GM12878 (cell line): ENCODE data around the gene SYNPR. TPM values are rescaled to one million over a fixed set of nuclear protein-coding genes. Genes with fewer than 3 reads are reported as not detected.

Experiments
- ATAC-seq: fragments of 200-7000 bp; cut with Tn5 transposase; 3 replicates; pipeline ENCODE4 v1.9.1; 2020; ENCODE audit warnings: mild to moderate bottlenecking, moderate library complexity
- BruUV-seq: library from RNA; stranded (reverse); fragments of 400-500 nt; replicated peaks from 2 replicates; lab custom pipeline; 2021; lab: Mats Ljungman, UMichigan
- CTCF ChIA-PET: fragments of 300-600 bp; sonication (Branson Sonifier 250); formaldehyde crosslinking; extraction: SDS; loops from one replicate; lab custom pipeline; 2021; ENCODE audit warnings: inconsistent platforms; lab: Yijun Ruan, JAX
- POLR2A ChIA-PET: fragments of 350-600 bp; formaldehyde crosslinking; extraction: SDS; loops from one replicate; lab custom pipeline; 2021; ENCODE audit warnings: inconsistent platforms; lab: Charles Lee
- RAD21 ChIA-PET: fragments of 300-600 bp; sonication (Branson Sonifier 250); formaldehyde crosslinking; loops from one replicate; lab custom pipeline; 2023; ENCODE audit warnings: antibody characterized with exemption; ENCODE audit not compliant: unreplicated experiment; lab: Charles Lee
- SMC1A ChIA-PET: fragments of 300-600 bp; sonication (Branson Sonifier 250); formaldehyde crosslinking; loops from one replicate; lab custom pipeline; 2023; ENCODE audit not compliant: unreplicated experiment, uncharacterized antibody; lab: Charles Lee
- DNase-seq: peaks from one replicate; pipeline ENCODE4 v3.0.0-alpha.2; 2011; ENCODE audit warnings: low read depth, low spot score
- FAIRE-seq: peaks from 3 replicates; lab custom pipeline; 2011; peaks lifted over from hg19 to GRCh38; lab: Jason Lieb, UNC
- H2AFZ ChIP-seq: 2 replicates; pipeline ENCODE4 v1.6.0; 2011; ENCODE audit warnings: low read depth, low read length, control low read depth; ENCODE audit not compliant: control insufficient read depth
- H3K27ac ChIP-seq: 2 replicates; pipeline ENCODE4 v1.5.1; 2011; ENCODE audit warnings: control low read depth; ENCODE audit not compliant: control insufficient read depth, insufficient read depth
- H3K27me3 ChIP-seq, 2 experiments: replicated peaks in 1 of 2; 2 replicates each; pipeline versions ENCODE4 v1.6.0 to v1.6.1; 2011; ENCODE audit warnings: low read length in 1 of 2; ENCODE audit not compliant: control insufficient read depth in 2 of 2, insufficient read depth in 2 of 2
- H3K36me3 ChIP-seq, 2 experiments: 2 replicates each; pipeline ENCODE4 v1.5.1; 2011; ENCODE audit warnings: low read length in 1 of 2; ENCODE audit not compliant: control insufficient read depth in 2 of 2, insufficient read depth in 2 of 2
- H3K4me1 ChIP-seq: 2 replicates; pipeline ENCODE4 v1.6.1; 2011; ENCODE audit warnings: mild to moderate bottlenecking, low read length, moderate library complexity, mixed read lengths; ENCODE audit not compliant: control insufficient read depth, insufficient read depth
- H3K4me2 ChIP-seq: 2 replicates; pipeline ENCODE4 v1.6.0; 2011; ENCODE audit warnings: control low read depth; ENCODE audit not compliant: control insufficient read depth, insufficient read depth
- H3K4me3 ChIP-seq: fragments of 200-600 bp; sonication (generic); 2 replicates; pipeline ENCODE4 v1.5.1; 2016
- H3K79me2 ChIP-seq: 2 replicates; pipeline ENCODE4 v1.6.0; 2011; ENCODE audit warnings: low read length; ENCODE audit not compliant: control insufficient read depth, insufficient read depth
- H3K9ac ChIP-seq: 2 replicates; pipeline ENCODE4 v1.8.0; 2011; ENCODE audit warnings: low read length, control low read depth, mixed read lengths; ENCODE audit not compliant: control insufficient read depth, insufficient read depth
- H3K9me3 ChIP-seq: replicated peaks from 3 replicates; pipeline ENCODE4 v1.5.1; 2011; ENCODE audit warnings: mild to moderate bottlenecking, low read length; ENCODE audit not compliant: control insufficient read depth, insufficient read depth
- H4K20me1 ChIP-seq: 2 replicates; pipeline ENCODE4 v1.6.0; 2011; ENCODE audit not compliant: control insufficient read depth, insufficient read depth
- CBFB ChIP-seq: IDR thresholded peaks from 2 replicates; pipeline ENCODE4 v1.6.1; 2016; ENCODE audit warnings: antibody characterized with exemption, low read depth
- ESRRA ChIP-seq: IDR thresholded peaks from 2 replicates; pipeline ENCODE4 v1.6.1; 2012; ENCODE audit warnings: mild to moderate bottlenecking, low read length, improper control_type of control experiment
- HDAC2 ChIP-seq: fragments of 200-600 bp; sonication (generic); IDR thresholded peaks from 2 replicates; pipeline ENCODE4 v1.6.1; 2017
- IRF4 ChIP-seq: IDR thresholded peaks from 2 replicates; pipeline ENCODE4 v1.6.1; 2011; ENCODE audit warnings: low read depth, low read length
- KAT2A ChIP-seq: conservative IDR thresholded peaks from 2 replicates; pipeline ENCODE4 v1.6.1; 2011; ENCODE audit warnings: low read depth, low read length; ENCODE audit not compliant: control insufficient read depth
- KDM1A ChIP-seq: fragments of 200-600 bp; sonication (generic); IDR thresholded peaks from 2 replicates; pipeline ENCODE4 v1.6.1; 2016; ENCODE audit warnings: borderline replicate concordance
- MTA2 ChIP-seq: fragments of 450-650 bp; IDR thresholded peaks from 2 replicates; pipeline ENCODE4 v1.6.1; 2016; ENCODE audit warnings: low read depth, mild to moderate bottlenecking, moderate library complexity
- NFXL1 ChIP-seq: fragments of 450-650 bp; IDR thresholded peaks from 2 replicates; pipeline ENCODE4 v1.6.1; 2017; ENCODE audit warnings: antibody characterized with exemption, mild to moderate bottlenecking, borderline replicate concordance
- ZNF384 ChIP-seq: IDR thresholded peaks from 2 replicates; pipeline ENCODE4 v1.6.1; 2012; ENCODE audit warnings: low read depth, mild to moderate bottlenecking, low read length, improper control_type of control experiment, borderline replicate concordance
- in situ Hi-C: fragments of 300-500 bp; cut with MboI; formaldehyde crosslinking; loops from 9 replicates; pipeline ENCODE4 v1.14.3; 2018; ENCODE audit warnings: mixed read lengths
- intact Hi-C: fragments of 100-400 bp; cut with micrococcal nuclease; formaldehyde crosslinking; loops from one replicate; pipeline ENCODE4 v1.14.2; 2022; ENCODE audit not compliant: unreplicated experiment
- polyA plus RNA-seq, 11 experiments: library from polyadenylated mRNA; depleted of rRNA in 4 of 11; unstranded in 6 of 11; stranded (reverse) in 5 of 11; fragments of >200 nt; fragmentation: Nextera tagmentation in 4 of 11; fragmentation: Illumina TruSeq in 1 of 11; extraction: Ambion mirVana in 4 of 11; extraction: Trizol in 1 of 11; gene quantifications; 1 replicate in 1 of 11; 2 replicates in 10 of 11; pipeline versions ENCODE4 v1.2.1 to v1.2.3, GENCODE V29; 2011 to 2016; ENCODE audit warnings: inconsistent platforms in 2 of 11, missing spikeins in 2 of 11, low read depth in 1 of 11
- total RNA-seq, 4 experiments: library from RNA; depleted of rRNA in 3 of 4; stranded (reverse); fragments of >200 nt in 3 of 4; fragmentation: Illumina TruSeq in 1 of 4; extraction: Trizol in 1 of 4; gene quantifications; 2 replicates each; pipeline versions ENCODE4 v1.2.1 to v1.2.3, GENCODE V29; 2013 to 2021
- TF ChIP-seq, protein P1 (sequence below): IDR thresholded peaks from 2 replicates; pipeline ENCODE4 v1.6.1; 2012; ENCODE audit warnings: low read depth, low read length, improper control_type of control experiment
- TF ChIP-seq, protein P2 (sequence below): fragments of 450-650 bp; IDR thresholded peaks from 2 replicates; pipeline ENCODE4 v1.6.1; 2016; ENCODE audit warnings: mild to moderate bottlenecking, moderate library complexity, borderline replicate concordance
- TF ChIP-seq, protein P3 (sequence below): fragments of 150-350 bp; IDR thresholded peaks from 2 replicates; pipeline ENCODE4 v1.6.1; 2016; ENCODE audit warnings: low read depth, low read length
- TF ChIP-seq, protein P4 (sequence below): fragments of 450-650 bp; IDR thresholded peaks from 2 replicates; pipeline ENCODE4 v1.6.1; 2018; ENCODE audit warnings: borderline replicate concordance, mild to moderate bottlenecking; ENCODE audit not compliant: partially characterized antibody
- TF ChIP-seq, protein P5 (sequence below): fragments of 450-650 bp; IDR thresholded peaks from 2 replicates; pipeline ENCODE4 v1.6.1; 2017; ENCODE audit warnings: borderline replicate concordance

SYNPR gene
- total and polyA plus RNA-seq, 10 of the 15 experiments (the other 5 are each of a cell fraction or from before 2014, with no cell fraction given): not detected

DNA sequence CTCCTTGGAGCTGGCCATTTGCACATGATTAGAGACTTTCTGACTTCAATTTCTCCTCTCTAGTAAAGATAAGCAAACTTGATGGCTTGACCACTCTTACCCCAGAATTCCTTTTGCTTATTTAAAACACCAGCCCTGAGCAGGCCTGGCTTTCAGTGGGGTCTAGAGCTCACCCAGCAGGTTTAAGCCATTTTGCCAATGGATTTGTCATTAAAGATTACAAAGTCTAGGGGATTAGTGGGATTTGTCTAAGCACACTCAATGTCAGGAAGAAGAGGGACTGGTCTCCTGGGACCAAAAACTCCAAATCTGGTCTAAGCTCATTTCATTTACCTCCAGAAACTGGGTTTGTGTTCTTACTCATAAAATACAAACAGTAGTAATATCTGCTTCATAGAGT, 317.1 kb downstream of the SYNPR start:
- Histone ChIP-seq H3K4me3 (no peak overlapping the region), H3K9me3 (no peaks in the 10 kb centered on the region), H3K36me3 (no peaks in the 10 kb centered on the region), H3K4me2 (no peak overlapping the region), H3K27me3 (no peaks in the 10 kb centered on the region), H4K20me1 (no peaks in the 10 kb centered on the region), H2AFZ (no peak overlapping the region), H3K9ac (no peak overlapping the region), H3K27ac (no peak overlapping the region), H3K4me1 (no peaks in the 10 kb centered on the region), H3K79me2 (no peaks in the 10 kb centered on the region)
- RAD21 ChIA-PET: no interaction called here
- no TSS peak for BruUV-seq
- DNase-seq (no peak), ATAC-seq (no peak), FAIRE-seq (no peak)
- intact Hi-C loops (no loop called here), in situ Hi-C loops (no loop called here)
- CTCF ChIA-PET: interaction anchor here (0.8 kb wide), 1 partner anchor 1272 kb away, joined by 3 read pairs; no protein-coding TSS in a partner anchor
- SMC1A ChIA-PET: no interaction called here
- POLR2A ChIA-PET: no interaction called here
- TF ChIP-seq IRF4 (no peak), ESRRA (no peak), NFXL1 (no peak), MTA2 (no peak), HDAC2 (no peak), KDM1A (no peak), KAT2A (no peak), CBFB (no peak), ZNF384 (no peak)
- TF ChIP-seq, protein P1, sequence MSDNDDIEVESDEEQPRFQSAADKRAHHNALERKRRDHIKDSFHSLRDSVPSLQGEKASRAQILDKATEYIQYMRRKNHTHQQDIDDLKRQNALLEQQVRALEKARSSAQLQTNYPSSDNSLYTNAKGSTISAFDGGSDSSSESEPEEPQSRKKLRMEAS: no peak
- TF ChIP-seq, protein P2, sequence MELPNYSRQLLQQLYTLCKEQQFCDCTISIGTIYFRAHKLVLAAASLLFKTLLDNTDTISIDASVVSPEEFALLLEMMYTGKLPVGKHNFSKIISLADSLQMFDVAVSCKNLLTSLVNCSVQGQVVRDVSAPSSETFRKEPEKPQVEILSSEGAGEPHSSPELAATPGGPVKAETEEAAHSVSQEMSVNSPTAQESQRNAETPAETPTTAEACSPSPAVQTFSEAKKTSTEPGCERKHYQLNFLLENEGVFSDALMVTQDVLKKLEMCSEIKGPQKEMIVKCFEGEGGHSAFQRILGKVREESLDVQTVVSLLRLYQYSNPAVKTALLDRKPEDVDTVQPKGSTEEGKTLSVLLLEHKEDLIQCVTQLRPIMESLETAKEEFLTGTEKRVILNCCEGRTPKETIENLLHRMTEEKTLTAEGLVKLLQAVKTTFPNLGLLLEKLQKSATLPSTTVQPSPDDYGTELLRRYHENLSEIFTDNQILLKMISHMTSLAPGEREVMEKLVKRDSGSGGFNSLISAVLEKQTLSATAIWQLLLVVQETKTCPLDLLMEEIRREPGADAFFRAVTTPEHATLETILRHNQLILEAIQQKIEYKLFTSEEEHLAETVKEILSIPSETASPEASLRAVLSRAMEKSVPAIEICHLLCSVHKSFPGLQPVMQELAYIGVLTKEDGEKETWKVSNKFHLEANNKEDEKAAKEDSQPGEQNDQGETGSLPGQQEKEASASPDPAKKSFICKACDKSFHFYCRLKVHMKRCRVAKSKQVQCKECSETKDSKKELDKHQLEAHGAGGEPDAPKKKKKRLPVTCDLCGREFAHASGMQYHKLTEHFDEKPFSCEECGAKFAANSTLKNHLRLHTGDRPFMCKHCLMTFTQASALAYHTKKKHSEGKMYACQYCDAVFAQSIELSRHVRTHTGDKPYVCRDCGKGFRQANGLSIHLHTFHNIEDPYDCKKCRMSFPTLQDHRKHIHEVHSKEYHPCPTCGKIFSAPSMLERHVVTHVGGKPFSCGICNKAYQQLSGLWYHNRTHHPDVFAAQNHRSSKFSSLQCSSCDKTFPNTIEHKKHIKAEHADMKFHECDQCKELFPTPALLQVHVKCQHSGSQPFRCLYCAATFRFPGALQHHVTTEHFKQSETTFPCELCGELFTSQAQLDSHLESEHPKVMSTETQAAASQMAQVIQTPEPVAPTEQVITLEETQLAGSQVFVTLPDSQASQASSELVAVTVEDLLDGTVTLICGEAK: no peak
- TF ChIP-seq, protein P3, sequence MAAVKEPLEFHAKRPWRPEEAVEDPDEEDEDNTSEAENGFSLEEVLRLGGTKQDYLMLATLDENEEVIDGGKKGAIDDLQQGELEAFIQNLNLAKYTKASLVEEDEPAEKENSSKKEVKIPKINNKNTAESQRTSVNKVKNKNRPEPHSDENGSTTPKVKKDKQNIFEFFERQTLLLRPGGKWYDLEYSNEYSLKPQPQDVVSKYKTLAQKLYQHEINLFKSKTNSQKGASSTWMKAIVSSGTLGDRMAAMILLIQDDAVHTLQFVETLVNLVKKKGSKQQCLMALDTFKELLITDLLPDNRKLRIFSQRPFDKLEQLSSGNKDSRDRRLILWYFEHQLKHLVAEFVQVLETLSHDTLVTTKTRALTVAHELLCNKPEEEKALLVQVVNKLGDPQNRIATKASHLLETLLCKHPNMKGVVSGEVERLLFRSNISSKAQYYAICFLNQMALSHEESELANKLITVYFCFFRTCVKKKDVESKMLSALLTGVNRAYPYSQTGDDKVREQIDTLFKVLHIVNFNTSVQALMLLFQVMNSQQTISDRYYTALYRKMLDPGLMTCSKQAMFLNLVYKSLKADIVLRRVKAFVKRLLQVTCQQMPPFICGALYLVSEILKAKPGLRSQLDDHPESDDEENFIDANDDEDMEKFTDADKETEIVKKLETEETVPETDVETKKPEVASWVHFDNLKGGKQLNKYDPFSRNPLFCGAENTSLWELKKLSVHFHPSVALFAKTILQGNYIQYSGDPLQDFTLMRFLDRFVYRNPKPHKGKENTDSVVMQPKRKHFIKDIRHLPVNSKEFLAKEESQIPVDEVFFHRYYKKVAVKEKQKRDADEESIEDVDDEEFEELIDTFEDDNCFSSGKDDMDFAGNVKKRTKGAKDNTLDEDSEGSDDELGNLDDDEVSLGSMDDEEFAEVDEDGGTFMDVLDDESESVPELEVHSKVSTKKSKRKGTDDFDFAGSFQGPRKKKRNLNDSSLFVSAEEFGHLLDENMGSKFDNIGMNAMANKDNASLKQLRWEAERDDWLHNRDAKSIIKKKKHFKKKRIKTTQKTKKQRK: no peak
- TF ChIP-seq, protein P4, sequence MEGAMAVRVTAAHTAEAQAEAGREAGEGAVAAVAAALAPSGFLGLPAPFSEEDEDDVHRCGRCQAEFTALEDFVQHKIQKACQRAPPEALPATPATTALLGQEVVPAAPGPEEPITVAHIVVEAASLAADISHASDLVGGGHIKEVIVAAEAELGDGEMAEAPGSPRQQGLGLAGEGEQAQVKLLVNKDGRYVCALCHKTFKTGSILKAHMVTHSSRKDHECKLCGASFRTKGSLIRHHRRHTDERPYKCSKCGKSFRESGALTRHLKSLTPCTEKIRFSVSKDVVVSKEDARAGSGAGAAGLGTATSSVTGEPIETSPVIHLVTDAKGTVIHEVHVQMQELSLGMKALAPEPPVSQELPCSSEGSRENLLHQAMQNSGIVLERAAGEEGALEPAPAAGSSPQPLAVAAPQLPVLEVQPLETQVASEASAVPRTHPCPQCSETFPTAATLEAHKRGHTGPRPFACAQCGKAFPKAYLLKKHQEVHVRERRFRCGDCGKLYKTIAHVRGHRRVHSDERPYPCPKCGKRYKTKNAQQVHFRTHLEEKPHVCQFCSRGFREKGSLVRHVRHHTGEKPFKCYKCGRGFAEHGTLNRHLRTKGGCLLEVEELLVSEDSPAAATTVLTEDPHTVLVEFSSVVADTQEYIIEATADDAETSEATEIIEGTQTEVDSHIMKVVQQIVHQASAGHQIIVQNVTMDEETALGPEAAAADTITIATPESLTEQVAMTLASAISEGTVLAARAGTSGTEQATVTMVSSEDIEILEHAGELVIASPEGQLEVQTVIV: no peak
- TF ChIP-seq, protein P5, sequence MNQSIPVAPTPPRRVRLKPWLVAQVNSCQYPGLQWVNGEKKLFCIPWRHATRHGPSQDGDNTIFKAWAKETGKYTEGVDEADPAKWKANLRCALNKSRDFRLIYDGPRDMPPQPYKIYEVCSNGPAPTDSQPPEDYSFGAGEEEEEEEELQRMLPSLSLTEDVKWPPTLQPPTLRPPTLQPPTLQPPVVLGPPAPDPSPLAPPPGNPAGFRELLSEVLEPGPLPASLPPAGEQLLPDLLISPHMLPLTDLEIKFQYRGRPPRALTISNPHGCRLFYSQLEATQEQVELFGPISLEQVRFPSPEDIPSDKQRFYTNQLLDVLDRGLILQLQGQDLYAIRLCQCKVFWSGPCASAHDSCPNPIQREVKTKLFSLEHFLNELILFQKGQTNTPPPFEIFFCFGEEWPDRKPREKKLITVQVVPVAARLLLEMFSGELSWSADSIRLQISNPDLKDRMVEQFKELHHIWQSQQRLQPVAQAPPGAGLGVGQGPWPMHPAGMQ: no peak
